B cell (primary cell): ENCODE data around the gene PAGE2. TPM values are rescaled to one million over a fixed set of nuclear protein-coding genes. Genes with fewer than 3 reads are reported as not detected.

Source experiments
- ATAC-seq: fragments of 200-7000 bp; cut with Tn5 transposase; one replicate; pipeline ENCODE4 v1.10.0; 2021; ENCODE audit warnings: low read depth, mild to moderate bottlenecking, moderate number of reproducible peaks, moderate library complexity
- CTCF ChIA-PET: fragments of 350-600 bp; sonication (Branson Sonifier 250); formaldehyde crosslinking; loops from one replicate; lab custom pipeline; 2021; ENCODE audit warnings: antibody characterized with exemption, inconsistent platforms; lab: Charles Lee
- POLR2A ChIA-PET: fragments of 350-600 bp; sonication (Branson Sonifier 250); formaldehyde crosslinking; loops from one replicate; lab custom pipeline; 2021; ENCODE audit warnings: antibody characterized with exemption; lab: Charles Lee
- DNase-seq: peaks from one replicate; pipeline ENCODE4 v3.0.0; 2013
- H2AFZ ChIP-seq: 2 replicates; pipeline ENCODE4 v1.6.1; 2012; ENCODE audit warnings: mild to moderate bottlenecking, low read depth, low read length; ENCODE audit not compliant: insufficient read depth, poor library complexity, severe bottlenecking
- H3K27ac ChIP-seq, 2 donors: 1 replicate in 1 of 2; 2 replicates in 1 of 2; pipeline ENCODE4 v1.5.1; 2012 to 2013; ENCODE audit warnings: low read length in 2 of 2, mild to moderate bottlenecking in 2 of 2, moderate library complexity in 1 of 2
- H3K27me3 ChIP-seq, 4 experiments: fragments of 200-600 bp in 1 of 4; sonication (generic) in 1 of 4; replicated peaks in 1 of 4; 1 replicate in 2 of 4; 2 replicates in 2 of 4; pipeline versions ENCODE4 v1.6.1 to v1.7.0; 2013 to 2016; ENCODE audit warnings: low read length in 3 of 4, mild to moderate bottlenecking in 2 of 4, mixed read lengths in 1 of 4, moderate library complexity in 1 of 4; ENCODE audit not compliant: insufficient read depth in 4 of 4, control insufficient read depth in 3 of 4; ENCODE audit errors: control extremely low read depth in 1 of 4
- H3K36me3 ChIP-seq, 2 experiments: replicated peaks in 1 of 2; 1 replicate in 1 of 2; 2 replicates in 1 of 2; pipeline versions ENCODE4 v1.6.1 to v1.7.1; 2013; ENCODE audit warnings: low read length in 1 of 2; ENCODE audit not compliant: insufficient read depth in 2 of 2, control insufficient read depth in 1 of 2; ENCODE audit errors: control extremely low read depth in 1 of 2, extremely low read depth in 1 of 2
- H3K4me1 ChIP-seq, 2 donors: fragments of 200-600 bp in 1 of 2; sonication (generic) in 1 of 2; 1 replicate in 1 of 2; 2 replicates in 1 of 2; pipeline versions ENCODE4 v1.5.1 to v1.6.1; 2013 to 2017; ENCODE audit warnings: low read length in 2 of 2; ENCODE audit not compliant: control insufficient read depth in 2 of 2, insufficient read depth in 2 of 2
- H3K4me2 ChIP-seq: replicated peaks from 2 replicates; pipeline ENCODE3; 2012; ENCODE audit warnings: mild to moderate bottlenecking, low read depth, low read length; ENCODE audit not compliant: poor library complexity, severe bottlenecking
- H3K4me3 ChIP-seq, 5 experiments: fragments of 200-600 bp in 1 of 5; sonication (generic) in 1 of 5; 1 replicate in 3 of 5; 2 replicates in 2 of 5; pipeline versions ENCODE4 v1.5.1 to v1.7.0; 2011 to 2016; ENCODE audit warnings: low read length in 4 of 5, mild to moderate bottlenecking in 4 of 5, low read depth in 2 of 5, control low read depth in 1 of 5, moderate library complexity in 1 of 5; ENCODE audit not compliant: insufficient read depth in 1 of 5; ENCODE audit errors: control extremely low read depth in 1 of 5, extremely low read depth in 1 of 5
- H3K79me2 ChIP-seq: fragments of 200-600 bp; sonication (generic); one replicate; pipeline ENCODE4 v1.6.0; 2016; ENCODE audit warnings: low read length; ENCODE audit not compliant: control insufficient read depth, insufficient read depth
- H3K9ac ChIP-seq: fragments of 200-600 bp; sonication (generic); 2 replicates; pipeline ENCODE4 v1.6.1; 2017; ENCODE audit warnings: mild to moderate bottlenecking, low read length, moderate library complexity
- H3K9me3 ChIP-seq, 3 donors: one replicate each; pipeline versions ENCODE4 v1.6.1 to v1.7.1; 2013; ENCODE audit warnings: low read length in 2 of 3; ENCODE audit not compliant: control insufficient read depth in 2 of 3, insufficient read depth in 1 of 3; ENCODE audit errors: control extremely low read depth in 1 of 3
- H4K20me1 ChIP-seq: 2 replicates; pipeline ENCODE4 v1.6.0; 2012; ENCODE audit warnings: mild to moderate bottlenecking, low read length; ENCODE audit not compliant: insufficient read depth, control insufficient read depth, poor library complexity, severe bottlenecking
- H3K27ac Mint-ChIP-seq: one replicate; pipeline ENCODE4 v1.8.0; 2021; ENCODE audit warnings: mixed read lengths
- H3K27me3 Mint-ChIP-seq: one replicate; pipeline ENCODE4 v1.8.0; 2021; ENCODE audit warnings: mixed read lengths
- H3K4me1 Mint-ChIP-seq: one replicate; pipeline ENCODE4 v1.8.0; 2021; ENCODE audit warnings: mixed read lengths
- H3K4me3 Mint-ChIP-seq: one replicate; pipeline ENCODE4 v1.8.0; 2021; ENCODE audit warnings: mixed read lengths
- H3K9me3 Mint-ChIP-seq: one replicate; pipeline ENCODE4 v1.8.0; 2022; ENCODE audit warnings: mixed read lengths; ENCODE audit not compliant: insufficient read depth
- EZH2 ChIP-seq: IDR thresholded peaks from 2 replicates; pipeline ENCODE4 v1.6.1; 2012; ENCODE audit warnings: borderline replicate concordance, low read depth, mild to moderate bottlenecking, moderate library complexity, low read length; ENCODE audit not compliant: insufficient read depth, poor library complexity, severe bottlenecking
- WGBS: methylation state at CpG from one replicate; pipeline ENCODE4 v1.1.5; 2013; ENCODE audit warnings: missing lambda C conversion rate; ENCODE audit not compliant: insufficient coverage; 5-methylcytosine and 5-hydroxymethylcytosine counted together
- intact Hi-C: fragments of 100-400 bp; cut with micrococcal nuclease; formaldehyde crosslinking; loops from one replicate; pipeline ENCODE4 v1.10.0; 2022
- polyA plus RNA-seq: library from polyadenylated mRNA; depleted of rRNA; stranded (reverse); fragments of >200 nt; gene quantifications from 2 replicates; pipeline ENCODE4 v1.2.3, GENCODE V29; 2012
- total RNA-seq, 2 donors: library from RNA; stranded (reverse); fragments of 120-200 nt in 1 of 2; gene quantifications; 1 replicate in 1 of 2; 2 replicates in 1 of 2; pipeline versions ENCODE4 v1.2.3 to v1.2.4, GENCODE V29; 2013 to 2022
- TF ChIP-seq, protein P1 (sequence below): fragments of 200-600 bp; IDR thresholded peaks from one replicate; pipeline ENCODE4 v1.8.0; 2022; ENCODE audit warnings: antibody characterized with exemption, mild to moderate bottlenecking

PAGE2 gene
- total and polyA plus RNA-seq, 2 donors (not counting 1 experiment from before 2014, with no cell fraction given): not detected

DNA sequence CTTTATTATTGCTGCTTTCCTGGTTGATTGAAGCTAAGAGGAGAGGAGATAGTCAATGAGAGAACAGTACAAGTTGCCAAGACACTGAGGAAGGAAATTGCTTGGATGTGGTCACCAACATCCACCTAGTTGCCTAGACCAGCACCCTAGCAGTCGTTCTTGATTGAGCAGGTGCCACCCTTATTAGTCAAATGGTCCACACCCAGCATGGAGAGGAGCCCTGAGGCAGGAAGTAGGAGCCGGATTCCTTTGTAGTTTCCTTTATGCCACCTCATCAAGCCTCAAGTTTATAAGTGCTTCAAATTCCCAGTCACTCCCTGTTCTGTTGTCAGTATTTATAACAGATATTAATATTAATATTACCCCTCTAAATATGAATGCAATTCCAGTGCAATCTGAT is 19.1 kb downstream of the PAGE2 start:
- no CpG with 5 or more reads among the region's 2 CpGs for WGBS
- Mint-ChIP-seq H3K27ac (no peak overlapping the region), H3K9me3 (no peaks in the 10 kb centered on the region), H3K27me3 (peaks cover under 1% of the 10 kb centered on the region), H3K4me3 (no peak overlapping the region), H3K4me1 (no peaks in the 10 kb centered on the region)
- no peaks in the 10 kb centered on the region for H3K9me3 ChIP-seq
- CTCF ChIA-PET: no interaction called here
- ATAC-seq (no peak), DNase-seq (no peak)
- no peaks in the 10 kb centered on the region for H3K4me1 ChIP-seq
- no peak overlapping the region for H3K4me2 ChIP-seq
- no peak overlapping the region for H3K4me3 ChIP-seq
- no peaks in the 10 kb centered on the region for H3K36me3 ChIP-seq
- intact Hi-C loops: no loop called here
- H3K9ac ChIP-seq: no peak overlapping the region
- no peaks in the 10 kb centered on the region for H4K20me1 ChIP-seq
- TF ChIP-seq EZH2: no peak
- TF ChIP-seq, protein P1, sequence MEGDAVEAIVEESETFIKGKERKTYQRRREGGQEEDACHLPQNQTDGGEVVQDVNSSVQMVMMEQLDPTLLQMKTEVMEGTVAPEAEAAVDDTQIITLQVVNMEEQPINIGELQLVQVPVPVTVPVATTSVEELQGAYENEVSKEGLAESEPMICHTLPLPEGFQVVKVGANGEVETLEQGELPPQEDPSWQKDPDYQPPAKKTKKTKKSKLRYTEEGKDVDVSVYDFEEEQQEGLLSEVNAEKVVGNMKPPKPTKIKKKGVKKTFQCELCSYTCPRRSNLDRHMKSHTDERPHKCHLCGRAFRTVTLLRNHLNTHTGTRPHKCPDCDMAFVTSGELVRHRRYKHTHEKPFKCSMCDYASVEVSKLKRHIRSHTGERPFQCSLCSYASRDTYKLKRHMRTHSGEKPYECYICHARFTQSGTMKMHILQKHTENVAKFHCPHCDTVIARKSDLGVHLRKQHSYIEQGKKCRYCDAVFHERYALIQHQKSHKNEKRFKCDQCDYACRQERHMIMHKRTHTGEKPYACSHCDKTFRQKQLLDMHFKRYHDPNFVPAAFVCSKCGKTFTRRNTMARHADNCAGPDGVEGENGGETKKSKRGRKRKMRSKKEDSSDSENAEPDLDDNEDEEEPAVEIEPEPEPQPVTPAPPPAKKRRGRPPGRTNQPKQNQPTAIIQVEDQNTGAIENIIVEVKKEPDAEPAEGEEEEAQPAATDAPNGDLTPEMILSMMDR: no peak
- no peak overlapping the region for H3K27ac ChIP-seq
- peaks cover 0 to 2% (median 0%) of the 10 kb centered on the region in 4 experiments for H3K27me3 ChIP-seq
- POLR2A ChIA-PET: no interaction called here
- H2AFZ ChIP-seq: no peak overlapping the region
- no peaks in the 10 kb centered on the region for H3K79me2 ChIP-seq

DNA sequence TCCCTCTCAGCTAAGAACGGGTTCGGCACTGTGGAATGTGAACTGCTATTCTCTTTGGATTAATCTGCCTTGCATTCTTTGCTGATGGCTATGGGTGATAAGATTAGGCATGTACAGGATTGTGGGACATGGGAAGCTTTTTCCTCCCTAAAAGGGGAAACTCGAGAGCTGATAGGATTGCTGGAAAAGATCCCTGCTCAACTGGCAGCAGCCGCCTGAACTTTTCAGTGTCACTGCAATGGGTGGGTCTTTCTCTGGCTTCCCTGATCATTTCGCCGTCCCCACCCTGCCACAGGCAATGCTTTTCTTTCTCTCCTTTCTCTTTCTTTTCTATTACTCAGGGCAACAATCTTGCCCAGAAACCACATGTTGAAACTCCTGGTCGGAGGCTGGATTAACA is 20.5 kb downstream of the PAGE2 start:
- H4K20me1 ChIP-seq: no peaks in the 10 kb centered on the region
- intact Hi-C loops: no loop called here
- Mint-ChIP-seq H3K27me3 (no peaks in the 10 kb centered on the region), H3K9me3 (no peaks in the 10 kb centered on the region), H3K4me1 (no peaks in the 10 kb centered on the region), H3K4me3 (no peak overlapping the region), H3K27ac (no peak overlapping the region)
- ChIA-PET POLR2A (no interaction called here), CTCF (no interaction called here)
- no peaks in the 10 kb centered on the region for H3K9me3 ChIP-seq
- no peaks in the 10 kb centered on the region for H3K79me2 ChIP-seq
- WGBS: 100% methylated on average over 2 of the region's 7 CpGs
- DNase-seq: no peak
- no peaks in the 10 kb centered on the region for H3K4me1 ChIP-seq
- no peak for TF ChIP-seq EZH2
- TF ChIP-seq, protein P1: no peak
- no peak overlapping the region for H3K4me3 ChIP-seq
- H3K27ac ChIP-seq: no peak overlapping the region
- H2AFZ ChIP-seq: no peak overlapping the region
- H3K4me2 ChIP-seq: no peak overlapping the region
- no peaks in the 10 kb centered on the region for H3K36me3 ChIP-seq
- no peaks in the 10 kb centered on the region for H3K27me3 ChIP-seq
- no peak for ATAC-seq
- no peak overlapping the region for H3K9ac ChIP-seq
